Pancreas (tissue), 10 donors: ENCODE results near the gene IRAK4. TPM values are rescaled to one million over a fixed set of nuclear protein-coding genes. Genes with fewer than 3 reads are reported as not detected.

ENCODE experiments used
- ATAC-seq, 4 donors: fragments of 200-7000 bp; cut with Tn5 transposase; one replicate each; pipeline versions ENCODE4 v1.8.0 to v1.9.1; 2020; ENCODE audit warnings: mild to moderate bottlenecking in 4 of 4, moderate library complexity in 4 of 4
- DNase-seq, 6 donors: peaks; one replicate each; pipeline ENCODE4 v3.0.0-alpha.2; 2020
- FAIRE-seq: peaks from 2 replicates; lab custom pipeline; 2012; peaks lifted over from hg19 to GRCh38; lab: Jason Lieb, UNC
- H3K27ac ChIP-seq, 4 donors: fragments of 200-600 bp; sonication (generic); 1 replicate in 3 of 4; 2 replicates in 1 of 4; pipeline versions ENCODE4 v1.5.0 to v1.8.0; 2020
- H3K27me3 ChIP-seq, 4 donors: fragments of 200-600 bp; one replicate each; pipeline ENCODE4 v1.8.0; 2021
- H3K36me3 ChIP-seq, 3 donors: fragments of 200-600 bp; sonication (generic) in 1 of 3; one replicate each; pipeline versions ENCODE4 v1.5.0 to v1.8.0; 2020 to 2021
- H3K4me1 ChIP-seq, 3 donors: fragments of 200-600 bp; one replicate each; pipeline ENCODE4 v1.8.0; 2021
- H3K4me3 ChIP-seq, 4 donors: fragments of 200-600 bp; sonication (generic) in 2 of 4; one replicate each; pipeline versions ENCODE4 v1.5.0 to v1.8.0; 2020 to 2021
- H3K9me3 ChIP-seq, 4 donors: fragments of 200-600 bp; one replicate each; pipeline ENCODE4 v1.8.0; 2021
- WGBS, 2 donors: extraction: QIAGEN DNeasy Blood & Tissue Kit; methylation state at CpG; one replicate each; pipeline ENCODE4 v1.1.7; 2013; 5-methylcytosine and 5-hydroxymethylcytosine counted together
- intact Hi-C, 3 donors: fragments of 100-400 bp; cut with DNase I; formaldehyde crosslinking; loops; one replicate each; pipeline versions ENCODE4 v1.11.1 to v1.14.2; 2022
- polyA plus RNA-seq, 2 donors: library from polyadenylated mRNA; stranded (reverse); fragments of 200-250 nt; gene quantifications; one replicate each; pipeline ENCODE4 v1.2.3, GENCODE V29; 2013
- total RNA-seq, 6 donors: library from RNA; stranded (reverse); fragmentation: NEBNext Ultra II Directional in 4 of 6; extraction: Animal tissue kit (Norgen Biotek cat#: 25700) in 4 of 6; gene quantifications; one replicate each; pipeline versions ENCODE4 v1.2.1 to v1.2.4, GENCODE V29; 2021 to 2023
- TF ChIP-seq, protein P1 (sequence below), 4 donors: fragments of 200-600 bp; sonication (generic) in 3 of 4; IDR thresholded peaks; one replicate each; pipeline versions ENCODE4 v1.5.0 to v1.8.0; 2021; ENCODE audit warnings: antibody characterized with exemption in 4 of 4
- donor health status: healthy with polysubstance abuse.
- donor health status: DM: no; HTN: no; CAD: no; lungs with moderate emphysema.
- donor health status: DM: no; HTN: no; CAD: no.
- donor health status: control.
- donor health status: control.
- donor health status: Bipolar disorder and iron deficiency.
- donor health status: DM: yes; HTN: yes; CAD: no.
- donor health status: DM: no; HTN: no; CAD: no.
- donor health status: DM: no; HTN: no; CAD: no.
- donor health status: DM: yes; HTN: yes; CAD: no.

Gene IRAK4
- total and polyA plus RNA-seq, 8 donors: 9.9 to 23.6 (median 13.7) TPM

DNA sequence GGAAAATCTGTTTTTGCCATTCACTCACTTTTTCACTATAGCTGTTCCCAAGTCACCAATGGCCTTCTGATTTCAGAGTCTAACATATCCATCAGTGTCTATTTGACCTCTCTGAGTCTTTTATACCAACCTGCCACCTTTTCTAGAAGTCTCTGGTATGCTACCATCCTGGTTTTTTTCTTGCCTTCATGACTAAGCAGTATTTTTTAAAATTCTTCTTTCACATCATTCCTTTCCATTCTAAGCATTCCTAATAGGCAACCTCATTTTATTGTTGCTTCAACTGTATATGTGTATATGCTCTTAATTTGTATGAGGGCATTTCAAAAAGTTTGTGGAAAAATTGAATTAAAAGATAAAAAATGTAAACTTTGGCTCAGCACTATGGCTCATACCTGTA, 5.0 kb downstream of the IRAK4 start:
- TF ChIP-seq, protein P1, sequence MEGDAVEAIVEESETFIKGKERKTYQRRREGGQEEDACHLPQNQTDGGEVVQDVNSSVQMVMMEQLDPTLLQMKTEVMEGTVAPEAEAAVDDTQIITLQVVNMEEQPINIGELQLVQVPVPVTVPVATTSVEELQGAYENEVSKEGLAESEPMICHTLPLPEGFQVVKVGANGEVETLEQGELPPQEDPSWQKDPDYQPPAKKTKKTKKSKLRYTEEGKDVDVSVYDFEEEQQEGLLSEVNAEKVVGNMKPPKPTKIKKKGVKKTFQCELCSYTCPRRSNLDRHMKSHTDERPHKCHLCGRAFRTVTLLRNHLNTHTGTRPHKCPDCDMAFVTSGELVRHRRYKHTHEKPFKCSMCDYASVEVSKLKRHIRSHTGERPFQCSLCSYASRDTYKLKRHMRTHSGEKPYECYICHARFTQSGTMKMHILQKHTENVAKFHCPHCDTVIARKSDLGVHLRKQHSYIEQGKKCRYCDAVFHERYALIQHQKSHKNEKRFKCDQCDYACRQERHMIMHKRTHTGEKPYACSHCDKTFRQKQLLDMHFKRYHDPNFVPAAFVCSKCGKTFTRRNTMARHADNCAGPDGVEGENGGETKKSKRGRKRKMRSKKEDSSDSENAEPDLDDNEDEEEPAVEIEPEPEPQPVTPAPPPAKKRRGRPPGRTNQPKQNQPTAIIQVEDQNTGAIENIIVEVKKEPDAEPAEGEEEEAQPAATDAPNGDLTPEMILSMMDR (IDR thresholded peaks at IDR 0.05): no peak
- Histone ChIP-seq H3K4me3 (no peak overlapping the region), H3K4me1 (peaks cover 5 to 25% (median 23%) of the 10 kb centered on the region in 3 donors), H3K9me3 (no peaks in the 10 kb centered on the region), H3K36me3 (no peaks in the 10 kb centered on the region), H3K27ac (no peak overlapping the region), H3K27me3 (no peaks in the 10 kb centered on the region)
- DNase-seq: no peak
- intact Hi-C loops: no loop called here
- no peak for FAIRE-seq
- ATAC-seq: no peak

DNA sequence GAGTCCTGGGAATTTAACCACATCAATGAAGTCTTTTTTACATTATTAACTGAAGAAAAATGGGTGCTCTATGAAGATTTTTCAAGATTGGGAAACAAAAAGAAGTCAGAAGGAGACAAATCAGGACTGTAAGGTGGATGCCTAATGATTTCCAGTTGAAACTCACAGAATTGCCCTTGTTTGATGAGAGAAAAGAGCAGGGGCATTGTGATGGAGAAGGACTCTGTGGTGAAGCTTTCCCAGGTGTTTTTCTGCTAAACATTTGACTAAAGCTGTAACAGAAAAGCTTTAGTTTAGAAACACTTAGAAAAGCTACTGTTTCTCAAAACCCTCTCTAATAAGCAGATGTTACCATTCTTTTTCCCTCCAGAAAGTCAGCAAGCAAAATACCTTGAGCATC, 5.8 kb downstream of the IRAK4 start:
- Histone ChIP-seq H3K27me3 (no peaks in the 10 kb centered on the region), H3K4me3 (no peak overlapping the region), H3K36me3 (no peaks in the 10 kb centered on the region), H3K4me1 (peaks cover 5 to 25% (median 23%) of the 10 kb centered on the region in 3 donors), H3K27ac (no peak overlapping the region), H3K9me3 (no peaks in the 10 kb centered on the region)
- DNase-seq (no peak), ATAC-seq (no peak), FAIRE-seq (no peak)
- intact Hi-C loops: no loop called here
- TF ChIP-seq, protein P1 (IDR thresholded peaks at IDR 0.05): no peak

DNA sequence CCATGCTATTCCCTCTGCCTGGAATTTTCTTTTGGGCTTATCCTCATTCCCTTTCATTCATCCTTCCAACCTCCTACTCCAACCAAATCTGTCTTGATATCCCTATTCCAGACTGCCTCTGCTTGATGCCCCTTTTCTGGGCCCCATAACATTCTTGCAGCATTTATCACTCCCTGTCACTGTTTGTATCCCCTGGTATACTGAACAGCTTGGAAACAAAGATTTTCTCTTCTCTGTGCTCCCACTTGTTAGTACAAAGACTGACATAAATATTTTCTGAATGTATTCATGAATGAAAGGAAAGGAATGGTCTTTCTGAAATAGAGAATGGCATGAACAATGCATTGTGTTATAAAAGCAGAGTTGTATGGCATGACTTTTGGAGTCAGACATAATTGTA, 7.5 kb downstream of the IRAK4 start:
- no peak for ATAC-seq
- Histone ChIP-seq H3K27ac (no peak overlapping the region), H3K36me3 (no peaks in the 10 kb centered on the region), H3K4me1 (peaks cover 0 to 16% (median 14%) of the 10 kb centered on the region in 3 donors), H3K4me3 (no peak overlapping the region), H3K9me3 (no peaks in the 10 kb centered on the region), H3K27me3 (no peaks in the 10 kb centered on the region)
- intact Hi-C loops: no loop called here
- TF ChIP-seq, protein P1 (IDR thresholded peaks at IDR 0.05): no peak
- FAIRE-seq: no peak
- DNase-seq: no peak

DNA sequence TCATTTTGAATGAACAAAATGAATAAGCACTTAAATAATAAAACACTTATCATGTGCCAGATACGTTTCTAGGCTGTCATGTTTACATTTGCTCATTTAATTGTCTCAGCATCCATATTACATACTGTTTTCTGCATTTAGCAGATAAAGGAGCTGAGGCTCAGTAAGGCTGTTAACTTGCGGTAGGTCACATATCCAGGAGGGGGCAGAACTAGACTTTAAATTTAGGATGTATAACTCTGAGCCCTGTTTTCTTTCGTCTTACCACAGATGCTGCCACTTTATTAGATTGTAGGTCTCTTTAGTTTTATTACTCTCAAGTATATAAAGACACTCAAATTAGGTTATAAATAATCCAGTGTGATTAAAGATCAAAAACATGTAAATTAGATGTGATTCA, 17.7 kb downstream of the IRAK4 start:
- peaks cover 0 to 54% (median 23%) of the 10 kb centered on the region in 3 donors for H3K36me3 ChIP-seq
- FAIRE-seq (no peak), DNase-seq (no peak), ATAC-seq (peak in 3 of 4 donors; percentile 31 to 59 (median 38))
- no peak overlapping the region for H3K27ac ChIP-seq
- 72 to 73% methylated on average over 3 of the region's 3 CpGs for WGBS, 2 donors
- no peaks in the 10 kb centered on the region for H3K4me1 ChIP-seq
- H3K27me3 ChIP-seq: no peaks in the 10 kb centered on the region
- no peak overlapping the region for H3K4me3 ChIP-seq
- TF ChIP-seq, protein P1 (IDR thresholded peaks at IDR 0.05): no peak
- no peaks in the 10 kb centered on the region for H3K9me3 ChIP-seq
- intact Hi-C loops: no loop called here

DNA sequence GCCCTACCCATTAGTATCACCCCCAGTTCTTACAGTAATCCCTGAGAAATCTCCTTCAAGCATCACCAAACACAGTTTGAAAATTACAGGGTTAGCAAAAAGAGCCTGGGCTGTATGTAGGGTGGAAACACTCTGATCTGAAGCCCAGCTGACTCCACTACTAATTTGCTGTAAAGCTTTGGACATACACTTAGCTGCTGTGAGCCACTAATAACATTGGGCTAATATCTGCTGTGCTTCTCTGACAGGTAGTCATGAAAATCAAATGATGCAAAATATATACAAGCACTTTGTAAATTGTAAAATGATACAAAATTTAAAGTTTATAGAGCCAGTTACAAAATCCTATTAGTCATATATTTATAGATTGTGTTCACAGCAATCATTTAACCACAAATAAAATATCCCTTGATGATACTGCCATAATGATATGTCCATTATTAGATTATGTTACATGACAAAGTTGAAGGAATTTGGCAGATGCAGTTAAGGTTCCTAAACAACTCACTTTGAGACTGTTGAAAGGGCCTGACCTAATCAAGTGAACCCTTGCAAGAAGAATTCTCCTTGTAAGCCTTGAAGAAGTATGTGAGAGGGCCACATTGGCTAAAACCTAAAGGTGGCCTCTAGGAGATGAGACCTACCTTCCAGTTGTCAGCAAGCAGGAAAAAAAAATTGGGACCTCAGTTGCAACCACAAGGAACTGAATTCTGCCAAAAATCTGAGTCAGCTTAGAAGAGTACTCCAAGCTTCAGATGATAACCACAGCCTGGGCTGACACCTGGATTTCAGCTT, 28.3 kb downstream of the IRAK4 start:
- FAIRE-seq: no peak
- no peak for DNase-seq
- no peaks in the 10 kb centered on the region for H3K4me1 ChIP-seq
- H3K27ac ChIP-seq: no peak overlapping the region
- intact Hi-C loops: no loop called here
- no peaks in the 10 kb centered on the region for H3K9me3 ChIP-seq
- no peak overlapping the region for H3K4me3 ChIP-seq
- ATAC-seq: no peak
- no peaks in the 10 kb centered on the region for H3K27me3 ChIP-seq
- peaks cover 0 to 42% (median 16%) of the 10 kb centered on the region in 3 donors for H3K36me3 ChIP-seq
- TF ChIP-seq, protein P1 (IDR thresholded peaks at IDR 0.05): no peak
